ENCODE measurements around the gene RASSF7.

DNA sequence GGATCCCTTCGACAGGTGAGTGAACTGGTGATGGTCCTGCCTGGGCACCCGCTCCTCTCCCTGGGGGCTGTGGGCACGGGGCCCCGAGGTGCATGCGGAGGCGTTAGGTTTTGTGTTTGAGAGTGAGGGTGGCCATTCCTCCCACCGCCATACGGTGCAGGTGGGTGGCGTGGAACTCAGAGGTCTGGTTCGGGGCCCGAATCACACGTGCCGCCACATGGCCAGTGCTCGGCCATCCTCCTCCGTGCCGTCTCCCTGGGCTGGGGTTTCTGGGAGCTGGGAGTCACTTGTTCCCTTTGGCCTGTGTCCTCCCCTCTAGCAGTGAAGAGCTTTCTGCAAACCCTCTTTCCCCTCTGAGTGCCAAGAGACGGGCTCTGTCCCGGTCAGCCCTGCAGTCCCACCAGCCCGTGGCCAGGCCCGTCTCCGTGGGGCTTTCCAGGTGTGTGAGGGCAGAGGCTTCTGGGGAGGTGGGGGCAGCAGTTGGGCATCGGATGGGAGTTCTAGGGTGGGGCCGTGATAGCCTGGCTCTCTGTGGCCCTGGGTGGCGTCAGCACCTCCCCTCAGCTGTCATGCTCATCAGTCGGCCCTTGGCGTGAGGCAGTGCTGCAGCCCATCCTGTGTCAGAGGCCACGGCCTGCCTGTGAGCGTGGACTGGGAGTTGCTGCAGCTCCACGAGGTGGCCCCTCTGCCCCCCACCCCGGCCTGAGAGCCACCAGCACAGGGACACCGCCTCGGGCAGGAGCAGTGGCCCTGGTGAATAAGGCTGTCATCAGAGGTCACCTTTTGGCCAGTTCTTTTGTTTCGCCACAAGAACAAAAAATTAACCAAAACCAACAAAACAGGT lies 44.7 kb downstream of the RASSF7 start:
- TF ChIP-seq, protein P1, sequence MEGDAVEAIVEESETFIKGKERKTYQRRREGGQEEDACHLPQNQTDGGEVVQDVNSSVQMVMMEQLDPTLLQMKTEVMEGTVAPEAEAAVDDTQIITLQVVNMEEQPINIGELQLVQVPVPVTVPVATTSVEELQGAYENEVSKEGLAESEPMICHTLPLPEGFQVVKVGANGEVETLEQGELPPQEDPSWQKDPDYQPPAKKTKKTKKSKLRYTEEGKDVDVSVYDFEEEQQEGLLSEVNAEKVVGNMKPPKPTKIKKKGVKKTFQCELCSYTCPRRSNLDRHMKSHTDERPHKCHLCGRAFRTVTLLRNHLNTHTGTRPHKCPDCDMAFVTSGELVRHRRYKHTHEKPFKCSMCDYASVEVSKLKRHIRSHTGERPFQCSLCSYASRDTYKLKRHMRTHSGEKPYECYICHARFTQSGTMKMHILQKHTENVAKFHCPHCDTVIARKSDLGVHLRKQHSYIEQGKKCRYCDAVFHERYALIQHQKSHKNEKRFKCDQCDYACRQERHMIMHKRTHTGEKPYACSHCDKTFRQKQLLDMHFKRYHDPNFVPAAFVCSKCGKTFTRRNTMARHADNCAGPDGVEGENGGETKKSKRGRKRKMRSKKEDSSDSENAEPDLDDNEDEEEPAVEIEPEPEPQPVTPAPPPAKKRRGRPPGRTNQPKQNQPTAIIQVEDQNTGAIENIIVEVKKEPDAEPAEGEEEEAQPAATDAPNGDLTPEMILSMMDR (IDR thresholded peaks at IDR 0.05; ENCODE audit: insufficient read depth, low read length, poor library complexity, severe bottlenecking): no peak
- TF ChIP-seq EZH2phosphoT487 (conservative IDR thresholded peaks at IDR 0.05; ENCODE audit: low read length): no peak
